Spleen (tissue), 7 donors: ENCODE data around the gene SNIP1.

Experiments
- CTCF ChIP-seq, 11 experiments: fragments of 200-600 bp in 7 of 11; fragments of 450-650 bp in 4 of 11; sonication (generic) in 4 of 11; IDR thresholded peaks in 8 of 11; conservative IDR thresholded peaks in 3 of 11; 1 replicate in 7 of 11; 2 replicates in 4 of 11; pipeline versions ENCODE4 v1.4.0 to v1.8.0; 2016 to 2021; ENCODE audit warnings: antibody characterized with exemption in 11 of 11, inconsistent platforms in 4 of 11, mild to moderate bottlenecking in 1 of 11
- POLR2A ChIP-seq, 3 donors: fragments of 450-650 bp; IDR thresholded peaks; one replicate each; pipeline ENCODE4 v1.5.1; 2017; ENCODE audit warnings: antibody characterized with exemption in 3 of 3, mild to moderate bottlenecking in 1 of 3
- donor health status: DM: no; HTN: no; CAD: no; lungs with moderate emphysema.
- donor health status: DM: no; HTN: no; CAD: no.
- donor health status: DM: no; HTN: no; CAD: no.

DNA sequence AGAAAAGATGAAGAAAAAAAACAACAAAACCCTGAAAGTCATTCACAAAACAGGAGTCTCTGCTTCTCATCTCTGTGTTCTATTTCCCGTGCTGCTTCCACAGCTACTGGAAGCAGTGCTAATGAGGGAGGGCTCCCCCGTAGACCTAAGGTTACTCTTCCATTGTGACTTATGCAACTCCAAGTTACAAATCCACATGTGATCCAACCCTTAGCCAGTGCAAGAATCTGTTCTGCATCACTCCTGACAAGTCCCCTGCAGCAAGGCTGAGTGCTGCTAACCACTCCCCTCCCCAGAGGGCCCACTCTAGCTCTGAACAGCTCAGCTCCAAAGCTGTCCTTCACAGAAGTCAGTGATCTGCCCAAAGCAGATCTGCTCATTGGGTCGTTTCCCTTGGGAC, 12.9 kb upstream of the SNIP1 start:
- TF ChIP-seq CTCF (IDR thresholded peaks at IDR 0.05 in 8 of 11, conservative IDR thresholded peaks at IDR 0.05 in 3 of 11) (no peak), POLR2A (IDR thresholded peaks at IDR 0.05) (no peak)
